GM18861 (cell line): Measurements from ENCODE around the gene ZNF555.
"Not testable (repeated sequence)": the region's sequence is repeated elsewhere in the genome, so short reads cannot be mapped to it uniquely, and the experiment has no call there.

ENCODE experiments used
- ATAC-seq: cut with Tn5 transposase; IDR thresholded peaks from one replicate; pipeline ENCODE4 v1.9.1; 2021; ENCODE audit not compliant: unreplicated experiment

ZNF555 gene

GRCh38 chr19:2840794-2841791 lies at the start of gene ZNF555:
Gene ZNF555, plus strand, starts transcription at chr19:2841475. Its CDS starts 98 bp downstream, at chr19:2841573.
- ATAC-seq, result peak; percentile 79

GRCh38 chr19:2791876-2792275 lies 49.4 kb upstream of the ZNF555 start:
- ATAC-seq, result no peak

GRCh38 chr19:2792666-2793065 lies 48.6 kb upstream of the ZNF555 start:
- not testable (repeated sequence) for ATAC-seq

GRCh38 chr19:2793126-2793525 lies 48.1 kb upstream of the ZNF555 start:
- no peak for ATAC-seq

GRCh38 chr19:2793577-2793976 lies 47.7 kb upstream of the ZNF555 start:
- no peak for ATAC-seq

GRCh38 chr19:2795827-2796658 lies 45.2 kb upstream of the ZNF555 start:
- ATAC-seq, result no peak

- ATAC-seq, result no peak
Observed at GRCh38 chr19:2796659-2797266, 44.5 kb upstream of the ZNF555 start.

- no peak for ATAC-seq
Observed at GRCh38 chr19:2797280-2797679, 44.0 kb upstream of the ZNF555 start.

- ATAC-seq, result no peak
Observed at GRCh38 chr19:2798158-2798685, 43.1 kb upstream of the ZNF555 start.

GRCh38 chr19:2798733-2799132 lies 42.5 kb upstream of the ZNF555 start:
- no peak for ATAC-seq

GRCh38 chr19:2799273-2800020 lies 41.8 kb upstream of the ZNF555 start:
- ATAC-seq, result no peak

GRCh38 chr19:2800506-2800905 lies 40.8 kb upstream of the ZNF555 start:
- ATAC-seq, result no peak

GRCh38 chr19:2802826-2803225 lies 38.4 kb upstream of the ZNF555 start:
- no peak for ATAC-seq

- ATAC-seq, result no peak
Observed at GRCh38 chr19:2803486-2804155, 37.7 kb upstream of the ZNF555 start.

- no peak for ATAC-seq
Observed at GRCh38 chr19:2804156-2805004, 36.9 kb upstream of the ZNF555 start.

- ATAC-seq, result no peak
Observed at GRCh38 chr19:2805261-2805900, 35.9 kb upstream of the ZNF555 start.

- no peak for ATAC-seq
Observed at GRCh38 chr19:2805991-2806649, 35.2 kb upstream of the ZNF555 start.
